A549 (cell line): ENCODE data around the gene SEMA4A.

Experiments used
- BHLHE40 ChIP-seq: IDR thresholded peaks from 2 replicates; pipeline ENCODE4 v1.6.1; 2012; ENCODE audit warnings: low read depth, low read length, inconsistent platforms
- CEBPB ChIP-seq, 2 experiments: fragments of >200 bp in 1 of 2; sonication (Bioruptor Twin) in 1 of 2; formaldehyde crosslinking in 1 of 2; IDR thresholded peaks; 2 replicates each; pipeline ENCODE4 v1.6.1; 2012 to 2016
- JUN ChIP-seq, 2 experiments: fragments of >200 bp; sonication (Bioruptor Twin); formaldehyde crosslinking; IDR thresholded peaks; 2 replicates in 1 of 2; 3 replicates in 1 of 2; pipeline ENCODE4 v1.6.1; 2016 to 2017
- PHF8 ChIP-seq: fragments of 200-600 bp; sonication (generic); IDR thresholded peaks from 2 replicates; pipeline ENCODE4 v1.6.1; 2016; ENCODE audit warnings: low read depth, mild to moderate bottlenecking, antibody characterized with exemption, moderate library complexity, borderline replicate concordance
- POLR2A ChIP-seq: IDR thresholded peaks from 2 replicates; pipeline ENCODE4 v1.6.1; 2012; ENCODE audit warnings: mild to moderate bottlenecking, low read length
- RAD21 ChIP-seq, 2 experiments: fragments of >200 bp in 1 of 2; sonication (Bioruptor Twin) in 1 of 2; formaldehyde crosslinking in 1 of 2; IDR thresholded peaks in 1 of 2; conservative IDR thresholded peaks in 1 of 2; 2 replicates in 1 of 2; 3 replicates in 1 of 2; pipeline ENCODE4 v1.6.1; 2012 to 2018; ENCODE audit warnings: inconsistent platforms in 1 of 2
- SREBF2 ChIP-seq: fragments of 450-650 bp; IDR thresholded peaks from 2 replicates; pipeline ENCODE4 v1.6.1; 2014; ENCODE audit warnings: mild to moderate bottlenecking, moderate library complexity
- TF ChIP-seq, protein P1 (sequence below): fragments of >200 bp; sonication (Bioruptor Twin); formaldehyde crosslinking; IDR thresholded peaks from 3 replicates; pipeline ENCODE4 v1.5.1; 2016
- TF ChIP-seq, protein P2 (sequence below): IDR thresholded peaks from 2 replicates; pipeline ENCODE4 v1.6.1; 2012

DNA sequence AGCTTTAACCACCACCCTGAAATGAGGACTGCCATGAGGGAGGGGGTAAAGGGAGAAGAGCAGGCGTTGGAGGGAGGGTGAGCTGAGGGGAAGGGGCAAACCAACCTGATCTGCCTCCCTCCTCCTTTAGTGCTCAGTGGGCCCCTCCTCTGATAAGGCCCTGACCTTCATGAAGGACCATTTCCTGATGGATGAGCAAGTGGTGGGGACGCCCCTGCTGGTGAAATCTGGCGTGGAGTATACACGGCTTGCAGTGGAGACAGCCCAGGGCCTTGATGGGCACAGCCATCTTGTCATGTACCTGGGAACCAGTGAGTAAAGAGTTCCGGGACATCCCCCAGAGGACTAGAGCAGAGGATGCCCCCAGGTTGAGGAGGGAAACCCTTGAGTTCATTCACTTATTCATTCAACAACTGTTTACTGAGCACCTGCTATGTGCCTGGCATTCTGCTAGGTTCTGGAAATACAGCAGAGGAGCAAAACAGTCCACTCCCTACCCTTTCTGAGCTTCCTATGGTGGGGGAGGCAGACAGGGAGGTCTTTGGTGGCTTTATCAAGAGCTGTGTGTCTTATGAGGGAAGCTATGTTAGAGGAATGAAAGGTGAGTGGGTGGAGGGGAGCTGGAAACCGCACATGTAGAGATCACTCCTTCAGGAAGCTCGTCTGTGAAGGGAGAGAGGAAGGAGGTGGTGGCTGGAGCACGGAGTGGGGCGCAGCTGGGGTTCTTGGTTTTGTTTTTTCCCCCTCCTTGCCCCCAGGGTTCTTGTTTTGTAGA is 19.5 kb downstream of the SEMA4A start:
- TF ChIP-seq, protein P1, sequence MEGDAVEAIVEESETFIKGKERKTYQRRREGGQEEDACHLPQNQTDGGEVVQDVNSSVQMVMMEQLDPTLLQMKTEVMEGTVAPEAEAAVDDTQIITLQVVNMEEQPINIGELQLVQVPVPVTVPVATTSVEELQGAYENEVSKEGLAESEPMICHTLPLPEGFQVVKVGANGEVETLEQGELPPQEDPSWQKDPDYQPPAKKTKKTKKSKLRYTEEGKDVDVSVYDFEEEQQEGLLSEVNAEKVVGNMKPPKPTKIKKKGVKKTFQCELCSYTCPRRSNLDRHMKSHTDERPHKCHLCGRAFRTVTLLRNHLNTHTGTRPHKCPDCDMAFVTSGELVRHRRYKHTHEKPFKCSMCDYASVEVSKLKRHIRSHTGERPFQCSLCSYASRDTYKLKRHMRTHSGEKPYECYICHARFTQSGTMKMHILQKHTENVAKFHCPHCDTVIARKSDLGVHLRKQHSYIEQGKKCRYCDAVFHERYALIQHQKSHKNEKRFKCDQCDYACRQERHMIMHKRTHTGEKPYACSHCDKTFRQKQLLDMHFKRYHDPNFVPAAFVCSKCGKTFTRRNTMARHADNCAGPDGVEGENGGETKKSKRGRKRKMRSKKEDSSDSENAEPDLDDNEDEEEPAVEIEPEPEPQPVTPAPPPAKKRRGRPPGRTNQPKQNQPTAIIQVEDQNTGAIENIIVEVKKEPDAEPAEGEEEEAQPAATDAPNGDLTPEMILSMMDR, result no peak
- TF ChIP-seq JUN (IDR thresholded peaks at IDR 0.05) (no peak), BHLHE40 (no peak), PHF8 (no peak), CEBPB (IDR thresholded peaks at IDR 0.05) (no peak), POLR2A (no peak), SREBF2 (no peak), RAD21 (conservative IDR thresholded peaks at IDR 0.05 in 1 of 2, IDR thresholded peaks at IDR 0.05 in 1 of 2) (no peak)
- TF ChIP-seq, protein P2, sequence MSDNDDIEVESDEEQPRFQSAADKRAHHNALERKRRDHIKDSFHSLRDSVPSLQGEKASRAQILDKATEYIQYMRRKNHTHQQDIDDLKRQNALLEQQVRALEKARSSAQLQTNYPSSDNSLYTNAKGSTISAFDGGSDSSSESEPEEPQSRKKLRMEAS, result no peak
